IMR-90 (cell line): ENCODE measurements around the gene SRCIN1. TPM values are rescaled to one million over a fixed set of nuclear protein-coding genes. Genes with fewer than 3 reads are reported as not detected.

Source experiments
- ATAC-seq: fragments of 200-7000 bp; cut with Tn5 transposase; 2 replicates; pipeline ENCODE4 v1.9.1; 2020; ENCODE audit warnings: low read depth, mild to moderate bottlenecking, moderate library complexity
- BruUV-seq: library from RNA; stranded (reverse); fragments of 400-500 nt; replicated peaks from 2 replicates; lab custom pipeline; 2021; lab: Mats Ljungman, UMichigan
- CTCF ChIA-PET: fragments of 300-600 bp; formaldehyde crosslinking; extraction: SDS; loops from one replicate; lab custom pipeline; 2021; ENCODE audit warnings: antibody characterized with exemption; lab: Yijun Ruan, JAX
- POLR2A ChIA-PET: fragments of 300-600 bp; sonication (Branson Sonifier 250); formaldehyde crosslinking; loops from one replicate; lab custom pipeline; 2022; ENCODE audit warnings: antibody characterized with exemption; ENCODE audit not compliant: unreplicated experiment; lab: Charles Lee
- DNase-seq: peaks from one replicate; pipeline ENCODE4 v3.0.0; 2013
- H2AFZ ChIP-seq: replicated peaks from 2 replicates; pipeline ENCODE3; 2013; ENCODE audit warnings: low read length, mild to moderate bottlenecking; ENCODE audit not compliant: poor library complexity
- H2AK5ac ChIP-seq: 2 replicates; pipeline ENCODE4 v1.6.1; 2013; ENCODE audit warnings: low read depth, low read length, inconsistent platforms
- H2AK9ac ChIP-seq: replicated peaks from 2 replicates; pipeline ENCODE3; 2013; ENCODE audit warnings: mild to moderate bottlenecking, low read depth, low read length, moderate library complexity; ENCODE audit not compliant: poor library complexity
- H2BK120ac ChIP-seq: 2 replicates; pipeline ENCODE4 v1.6.1; 2013; ENCODE audit warnings: low read depth, low read length, inconsistent platforms
- H2BK15ac ChIP-seq: 3 replicates; pipeline ENCODE4 v1.6.1; 2013; ENCODE audit warnings: low read depth, low read length, inconsistent platforms
- H2BK20ac ChIP-seq: 2 replicates; pipeline ENCODE4 v1.6.1; 2013; ENCODE audit warnings: low read depth, mild to moderate bottlenecking, inconsistent platforms, low read length, moderate library complexity
- H2BK5ac ChIP-seq: 2 replicates; pipeline ENCODE4 v1.6.1; 2013; ENCODE audit warnings: mild to moderate bottlenecking, low read depth, low read length, inconsistent platforms; ENCODE audit not compliant: poor library complexity, severe bottlenecking
- H3K14ac ChIP-seq: replicated peaks from 2 replicates; pipeline ENCODE4 v1.6.1; 2013; ENCODE audit warnings: low read depth, low read length, inconsistent platforms
- H3K18ac ChIP-seq: 2 replicates; pipeline ENCODE4 v1.6.1; 2013; ENCODE audit warnings: low read depth, low read length, control low read depth
- H3K23ac ChIP-seq: 2 replicates; pipeline ENCODE4 v1.6.1; 2013; ENCODE audit warnings: low read depth, low read length, inconsistent platforms
- H3K27ac ChIP-seq: 2 replicates; pipeline ENCODE4 v1.5.1; 2013; ENCODE audit warnings: mild to moderate bottlenecking, control low read depth, low read length; ENCODE audit not compliant: insufficient read depth
- H3K27me3 ChIP-seq: 2 replicates; pipeline ENCODE4 v1.6.1; 2013; ENCODE audit warnings: low read length; ENCODE audit not compliant: control insufficient read depth, insufficient read depth
- H3K36me3 ChIP-seq: 2 replicates; pipeline ENCODE4 v1.6.1; 2013; ENCODE audit warnings: low read length, mixed read lengths; ENCODE audit not compliant: control insufficient read depth, insufficient read depth
- H3K4ac ChIP-seq: 2 replicates; pipeline ENCODE4 v1.6.1; 2013; ENCODE audit warnings: low read depth, low read length, inconsistent platforms
- H3K4me1 ChIP-seq: 2 replicates; pipeline ENCODE4 v1.6.1; 2013; ENCODE audit warnings: low read length, mixed read lengths; ENCODE audit not compliant: control insufficient read depth, insufficient read depth
- H3K4me2 ChIP-seq: 2 replicates; pipeline ENCODE4 v1.6.1; 2013; ENCODE audit warnings: low read depth, mild to moderate bottlenecking, control low read depth, low read length, moderate library complexity
- H3K4me3 ChIP-seq: 2 replicates; pipeline ENCODE4 v1.5.1; 2013; ENCODE audit warnings: low read depth, mild to moderate bottlenecking, control low read depth, low read length, moderate library complexity; ENCODE audit not compliant: insufficient read depth
- H3K56ac ChIP-seq: 2 replicates; pipeline ENCODE4 v1.6.1; 2013; ENCODE audit warnings: low read length, inconsistent platforms; ENCODE audit not compliant: insufficient read depth; ENCODE audit errors: extremely low read depth
- H3K79me1 ChIP-seq, 2 experiments: 2 replicates each; pipeline ENCODE4 v1.6.1; 2013; ENCODE audit warnings: low read length in 2 of 2, inconsistent platforms in 1 of 2, low read depth in 1 of 2
- H3K9ac ChIP-seq: 2 replicates; pipeline ENCODE4 v1.6.1; 2013; ENCODE audit warnings: low read depth, low read length, control low read depth
- H3K9me1 ChIP-seq: 2 replicates; pipeline ENCODE4 v1.6.1; 2013; ENCODE audit warnings: low read length, inconsistent platforms; ENCODE audit not compliant: insufficient read depth
- H3K9me3 ChIP-seq: 2 replicates; pipeline ENCODE4 v1.6.1; 2013; ENCODE audit warnings: low read length; ENCODE audit not compliant: control insufficient read depth, insufficient read depth
- H4K20me1 ChIP-seq: 2 replicates; pipeline ENCODE4 v1.6.1; 2013; ENCODE audit warnings: low read length, inconsistent platforms; ENCODE audit not compliant: insufficient read depth
- H4K5ac ChIP-seq: 2 replicates; pipeline ENCODE4 v1.6.1; 2013; ENCODE audit warnings: mild to moderate bottlenecking, low read depth, low read length, control low read depth
- H4K8ac ChIP-seq, 2 experiments: 2 replicates each; pipeline ENCODE4 v1.6.1; 2013; ENCODE audit warnings: low read depth in 2 of 2, low read length in 2 of 2, control low read depth in 1 of 2, inconsistent platforms in 1 of 2
- H4K91ac ChIP-seq: 2 replicates; pipeline ENCODE4 v1.6.1; 2013; ENCODE audit warnings: low read depth, low read length, inconsistent platforms; ENCODE audit not compliant: insufficient read depth
- BHLHE40 ChIP-seq: fragments of 150-350 bp; IDR thresholded peaks from 2 replicates; pipeline ENCODE4 v1.6.1; 2016; ENCODE audit warnings: mild to moderate bottlenecking, low read depth, low read length
- CEBPB ChIP-seq: IDR thresholded peaks from 2 replicates; pipeline ENCODE4 v1.6.1; 2012; ENCODE audit warnings: low read depth, low read length, improper control_type of control experiment
- CHD1 ChIP-seq: IDR thresholded peaks from 2 replicates; pipeline ENCODE4 v1.6.1; 2012; ENCODE audit warnings: low read depth, low read length, improper control_type of control experiment
- ELK1 ChIP-seq: fragments of 150-350 bp; IDR thresholded peaks from 2 replicates; pipeline ENCODE4 v1.6.1; 2016; ENCODE audit warnings: low read depth, mild to moderate bottlenecking, low read length, moderate library complexity, borderline replicate concordance
- MAZ ChIP-seq: IDR thresholded peaks from 2 replicates; pipeline ENCODE4 v1.6.1; 2012; ENCODE audit warnings: low read depth, mild to moderate bottlenecking, low read length, improper control_type of control experiment, moderate library complexity, borderline replicate concordance
- MXI1 ChIP-seq: IDR thresholded peaks from 2 replicates; pipeline ENCODE4 v1.6.1; 2012; ENCODE audit warnings: low read depth, mild to moderate bottlenecking, low read length, moderate library complexity, borderline replicate concordance
- RAD21 ChIP-seq: IDR thresholded peaks from 2 replicates; pipeline ENCODE4 v1.6.1; 2012; ENCODE audit warnings: low read length, improper control_type of control experiment
- RCOR1 ChIP-seq: IDR thresholded peaks from 2 replicates; pipeline ENCODE4 v1.6.1; 2012; ENCODE audit warnings: mild to moderate bottlenecking, low read length, improper control_type of control experiment; ENCODE audit not compliant: insufficient replicate concordance
- SMC3 ChIP-seq: fragments of 150-350 bp; IDR thresholded peaks from 2 replicates; pipeline ENCODE4 v1.6.1; 2016; ENCODE audit warnings: low read depth, mild to moderate bottlenecking, antibody characterized with exemption, low read length, moderate library complexity
- WGBS, 2 experiments: methylation state at CpG; one replicate each; pipeline versions ENCODE4 v1.1.5 to v1.1.7; 2013; ENCODE audit warnings: missing lambda C conversion rate in 2 of 2; ENCODE audit not compliant: insufficient read length in 1 of 2; ENCODE audit errors: extremely low coverage in 2 of 2; 5-methylcytosine and 5-hydroxymethylcytosine counted together
- dilution Hi-C: fragments of 300-500 bp; cut with HindIII; formaldehyde crosslinking; loops from one replicate; pipeline ENCODE4 v1.14.3; 2018; ENCODE audit warnings: low sequenced_read_pairs; ENCODE audit not compliant: unreplicated experiment
- in situ Hi-C: fragments of 300-500 bp; cut with MboI; formaldehyde crosslinking; loops from 3 replicates; pipeline ENCODE4 v1.14.3; 2019; ENCODE audit warnings: low sequenced_read_pairs, inconsistent platforms, mixed read lengths
- intact Hi-C: fragments of 100-400 bp; cut with micrococcal nuclease; formaldehyde crosslinking; loops from 2 replicates; pipeline ENCODE4 v1.10.0; 2022
- polyA plus RNA-seq, 3 experiments: library from polyadenylated mRNA; depleted of rRNA; stranded (reverse); fragments of >200 nt; gene quantifications; 2 replicates each; pipeline ENCODE4 v1.2.3, GENCODE V29; 2012; ENCODE audit warnings: low replicate concordance in 1 of 3
- total RNA-seq: library from RNA; depleted of rRNA; stranded (reverse); fragments of >200 nt; gene quantifications from 2 replicates; pipeline ENCODE4 v1.2.3, GENCODE V29; 2012
- TF ChIP-seq, protein P1 (sequence below): fragments of 150-350 bp; IDR thresholded peaks from 2 replicates; pipeline ENCODE4 v1.6.1; 2017; ENCODE audit warnings: mild to moderate bottlenecking, antibody characterized with exemption, low read length, low read depth

The SRCIN1 gene
- total and polyA plus RNA-seq, 2 of the 4 experiments (the other 2 are of a cell fraction) = not detected

DNA sequence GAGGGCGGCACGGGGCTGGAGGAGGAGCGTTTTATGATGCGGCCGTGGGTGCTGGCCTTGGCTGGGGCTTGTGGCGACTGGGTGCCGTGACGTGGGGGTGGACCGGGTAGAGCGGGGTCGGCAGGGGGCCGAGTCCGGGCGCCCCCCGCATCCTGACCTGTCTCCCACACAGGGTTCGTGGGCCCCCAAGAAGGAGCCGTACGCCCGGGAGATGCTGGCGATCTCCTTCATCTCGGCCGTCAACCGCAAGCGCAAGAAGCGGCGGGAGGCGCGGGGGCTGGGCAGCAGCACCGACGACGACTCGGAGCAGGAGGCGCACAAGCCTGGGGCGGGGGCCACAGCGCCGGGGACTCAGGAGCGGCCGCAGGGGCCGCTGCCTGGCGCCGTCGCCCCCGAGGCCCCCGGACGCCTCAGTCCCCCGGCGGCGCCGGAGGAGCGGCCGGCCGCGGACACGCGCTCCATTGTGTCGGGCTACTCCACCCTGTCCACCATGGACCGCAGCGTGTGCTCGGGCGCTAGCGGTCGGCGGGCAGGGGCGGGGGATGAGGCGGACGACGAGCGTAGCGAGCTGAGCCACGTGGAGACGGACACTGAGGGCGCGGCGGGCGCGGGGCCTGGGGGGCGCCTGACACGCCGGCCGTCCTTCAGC is 95.9 kb downstream of the SRCIN1 start:
- Histone ChIP-seq H3K9ac (no peak overlapping the region), H3K27me3 (no peaks in the 10 kb centered on the region), H3K56ac (no peak overlapping the region), H2AK9ac (peak overlapping the region; percentile 59), H4K20me1 (peaks cover 52% of the 10 kb centered on the region), H4K8ac (no peak overlapping the region), H4K91ac (no peak overlapping the region), H3K4me3 (no peak overlapping the region), H2BK120ac (no peak overlapping the region), H2AK5ac (no peak overlapping the region), H3K9me3 (no peaks in the 10 kb centered on the region), H3K9me1 (peaks cover 25% of the 10 kb centered on the region), H3K4ac (0 out of 2 replicates have a peak overlapping the region, but pooled peaks have one; percentile 47), H4K5ac (no peak overlapping the region), H2BK15ac (no peak overlapping the region), H3K18ac (no peak overlapping the region), H2BK5ac (no peak overlapping the region), H3K14ac (no peak overlapping the region), H3K23ac (no peak overlapping the region), H3K36me3 (peaks cover 26% of the 10 kb centered on the region), H2BK20ac (no peak overlapping the region), H3K4me1 (peaks cover 12% of the 10 kb centered on the region), H2AFZ (peak overlapping the region; percentile 46), H3K27ac (no peak overlapping the region), H3K79me1 (peaks cover 2 to 35% of the 10 kb centered on the region in 2 experiments; a peak in 2 of 4 replicates), H3K4me2 (no peak overlapping the region)
- POLR2A ChIA-PET = no interaction called here
- DNase-seq (no peak), ATAC-seq (no peak; the same call in 1 of the 2 replicates)
- TF ChIP-seq ELK1 = no peak
- TF ChIP-seq RAD21 = no peak
- no peak for TF ChIP-seq BHLHE40
- TF ChIP-seq MAZ = no peak
- no peak for TF ChIP-seq CEBPB
- no peak for TF ChIP-seq RCOR1
- no peak for TF ChIP-seq CHD1
- no peak for TF ChIP-seq SMC3
- TF ChIP-seq, protein P1, sequence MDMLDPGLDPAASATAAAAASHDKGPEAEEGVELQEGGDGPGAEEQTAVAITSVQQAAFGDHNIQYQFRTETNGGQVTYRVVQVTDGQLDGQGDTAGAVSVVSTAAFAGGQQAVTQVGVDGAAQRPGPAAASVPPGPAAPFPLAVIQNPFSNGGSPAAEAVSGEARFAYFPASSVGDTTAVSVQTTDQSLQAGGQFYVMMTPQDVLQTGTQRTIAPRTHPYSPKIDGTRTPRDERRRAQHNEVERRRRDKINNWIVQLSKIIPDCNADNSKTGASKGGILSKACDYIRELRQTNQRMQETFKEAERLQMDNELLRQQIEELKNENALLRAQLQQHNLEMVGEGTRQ = no peak
- TF ChIP-seq MXI1 = no peak
- in situ Hi-C loops = no loop called here
- no TSS peak for BruUV-seq
- 15% methylated on average over 48 of the region's 80 CpGs; no CpG with 5 or more reads in 1 of the 2 experiments for WGBS, 2 experiments
- dilution Hi-C loops = no loop called here
- CTCF ChIA-PET = interaction anchor here (1.2 kb wide), 1 partner anchor 158 kb away, joined by 5 read pairs; no protein-coding TSS in a partner anchor
- intact Hi-C loops = loop anchor here (5.0 kb wide), 1 partner anchor 157 kb away; no protein-coding TSS in a partner anchor
